BJ (cell line): ENCODE results near the gene MRM2. TPM values are rescaled to one million over a fixed set of nuclear protein-coding genes. Genes with fewer than 3 reads are reported as not detected.

Experiments used
- CTCF ChIA-PET: fragments of 350-600 bp; formaldehyde crosslinking; extraction: SDS; loops from one replicate; lab custom pipeline; 2021; ENCODE audit warnings: antibody characterized with exemption, inconsistent platforms; lab: Yijun Ruan, JAX
- POLR2A ChIA-PET: fragments of 300-600 bp; sonication (Branson Sonifier 250); formaldehyde crosslinking; extraction: SDS; loops from one replicate; lab custom pipeline; 2021; ENCODE audit warnings: antibody characterized with exemption; lab: Charles Lee
- DNase-seq: peaks from one replicate; pipeline ENCODE4 v3.0.0-alpha.2; 2011; ENCODE audit warnings: low read depth
- H3K27me3 ChIP-seq: 2 replicates; pipeline ENCODE4 v1.6.0; 2011; ENCODE audit warnings: low read length; ENCODE audit not compliant: control insufficient read depth, insufficient read depth
- H3K36me3 ChIP-seq: 2 replicates; pipeline ENCODE4 v1.5.1; 2011; ENCODE audit warnings: low read length; ENCODE audit not compliant: control insufficient read depth, insufficient read depth
- H3K4me3 ChIP-seq: 2 replicates; pipeline ENCODE4 v1.5.1; 2011; ENCODE audit warnings: low read depth, mild to moderate bottlenecking, control low read depth, low read length
- CTCF ChIP-seq: IDR thresholded peaks from 2 replicates; pipeline ENCODE4 v1.5.1; 2011; ENCODE audit warnings: low read depth, mild to moderate bottlenecking, control low read depth, inconsistent platforms, low read length, moderate library complexity; ENCODE audit not compliant: insufficient read depth
- polyA plus RNA-seq: library from polyadenylated mRNA; depleted of rRNA; stranded (reverse); fragments of >200 nt; gene quantifications from 2 replicates; pipeline ENCODE4 v1.2.3, GENCODE V29; 2011

The MRM2 gene
- polyA plus RNA-seq, 1 experiment = 27.3 TPM

DNA sequence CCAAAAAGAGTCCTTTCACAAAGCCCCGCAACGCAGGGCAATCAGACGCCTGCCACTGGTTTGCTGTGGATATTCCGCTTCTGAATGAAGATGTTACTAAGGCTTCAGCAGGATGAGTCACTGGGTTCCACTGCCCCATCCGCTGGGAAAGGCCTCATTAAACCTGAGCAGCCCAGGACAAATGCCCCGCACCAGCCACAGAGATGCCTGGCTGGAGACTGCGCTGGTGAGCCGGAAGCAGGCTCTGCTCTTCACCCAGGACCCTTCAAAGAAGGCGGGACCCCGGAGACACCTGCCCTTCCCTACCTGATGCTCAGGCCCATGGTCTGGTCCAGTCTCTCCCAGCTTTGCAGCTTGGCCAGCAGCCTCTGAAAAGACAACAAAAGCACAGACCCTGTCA is 29.1 kb downstream of the MRM2 start:
- no peak for TF ChIP-seq CTCF
- peaks cover 33% of the 10 kb centered on the region for H3K36me3 ChIP-seq
- CTCF ChIA-PET = no interaction called here
- H3K27me3 ChIP-seq = no peaks in the 10 kb centered on the region
- no peak for DNase-seq
- no peak overlapping the region for H3K4me3 ChIP-seq
- POLR2A ChIA-PET = no interaction called here

GRCh38 chr7:2211926-2212325 is 30.1 kb downstream of the MRM2 start:
- CTCF ChIA-PET = interaction anchor here (0.6 to 1.5 kb wide), 3 partner anchors 136 to 633 kb away, joined by 3 to 4 read pairs (median 4); no protein-coding TSS in a partner anchor
- no peak for DNase-seq

GRCh38 chr7:2211259-2211880 is 30.6 kb downstream of the MRM2 start:
- no peak for TF ChIP-seq CTCF
- ChIA-PET CTCF (interaction anchor here (0.6 to 2.5 kb wide), 4 partner anchors 137 to 632 kb away, joined by 3 to 15 read pairs (median 4); no protein-coding TSS in a partner anchor), POLR2A (no interaction called here)
- DNase-seq = no peak
- Histone ChIP-seq H3K4me3 (no peak overlapping the region), H3K36me3 (peaks cover 25% of the 10 kb centered on the region), H3K27me3 (no peaks in the 10 kb centered on the region)

More at GRCh38 chr7:2211926-2212325, 30.1 kb downstream of the MRM2 start:
- Histone ChIP-seq H3K4me3 (no peak overlapping the region), H3K27me3 (no peaks in the 10 kb centered on the region), H3K36me3 (peaks cover 28% of the 10 kb centered on the region)
- POLR2A ChIA-PET = no interaction called here
- TF ChIP-seq CTCF = no peak

- POLR2A ChIA-PET = no interaction called here
- Histone ChIP-seq H3K36me3 (peaks cover 20% of the 10 kb centered on the region), H3K27me3 (no peaks in the 10 kb centered on the region), H3K4me3 (no peak overlapping the region)
- no peak for TF ChIP-seq CTCF
- CTCF ChIA-PET = interaction anchor here (1.1 to 2.5 kb wide), 6 partner anchors 35 to 632 kb away, joined by 3 to 15 read pairs (median 5); no protein-coding TSS in a partner anchor
- DNase-seq = no peak
Observed at GRCh38 chr7:2210551-2211258, 31.3 kb downstream of the MRM2 start.

DNA sequence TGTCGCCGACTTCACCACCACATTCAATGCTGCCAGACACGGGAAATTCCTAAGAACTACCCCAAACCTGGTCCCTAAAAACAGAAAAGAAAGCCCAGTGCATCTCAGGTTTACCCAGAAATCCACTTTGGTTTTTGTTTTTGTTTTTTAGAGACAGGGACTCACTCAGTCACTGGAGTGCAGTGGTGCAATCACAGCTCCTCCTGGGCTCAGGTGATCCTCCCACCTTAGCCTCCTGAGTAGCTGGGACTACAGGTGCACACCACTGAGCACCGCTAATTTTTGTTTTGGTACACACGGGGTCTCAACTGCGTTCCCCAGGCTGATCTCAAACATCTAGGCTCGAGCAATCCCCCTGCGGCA is 32.1 kb downstream of the MRM2 start:
- no peak for TF ChIP-seq CTCF
- no peak overlapping the region for H3K4me3 ChIP-seq
- ChIA-PET POLR2A (no interaction called here), CTCF (interaction anchor here (0.8 to 2.5 kb wide), 25 partner anchors 15 to 675 kb away, joined by 3 to 15 read pairs (median 4); no protein-coding TSS in a partner anchor)
- peaks cover 17% of the 10 kb centered on the region for H3K36me3 ChIP-seq
- no peak for DNase-seq
- no peaks in the 10 kb centered on the region for H3K27me3 ChIP-seq
